H1 (cell line): ENCODE measurements around the gene CACNA1F. TPM values are rescaled to one million over a fixed set of nuclear protein-coding genes. Genes with fewer than 3 reads are reported as not detected.

Experiments used
- CTCF ChIA-PET: fragments of 300-600 bp; sonication (Branson Sonifier 250); formaldehyde crosslinking; loops from one replicate; lab custom pipeline; 2021; ENCODE audit not compliant: partially characterized antibody; lab: Charles Lee
- POLR2A ChIA-PET: fragments of 300-600 bp; sonication (Branson Sonifier 250); formaldehyde crosslinking; loops from one replicate; lab custom pipeline; 2021; ENCODE audit warnings: inconsistent platforms; ENCODE audit not compliant: partially characterized antibody; lab: Charles Lee
- DNase-seq, 2 experiments: peaks; one replicate each; pipeline versions ENCODE4 v3.0.0 to v3.0.0-alpha.2; 2010 to 2022; ENCODE audit warnings: low spot score in 2 of 2, low read depth in 1 of 2, mixed read lengths in 1 of 2
- FAIRE-seq: peaks from 2 replicates; lab custom pipeline; 2011; peaks lifted over from hg19 to GRCh38; lab: Jason Lieb, UNC
- H2AFZ ChIP-seq: 2 replicates; pipeline ENCODE4 v1.8.1; 2012; ENCODE audit warnings: low read length, inconsistent platforms
- H2AK5ac ChIP-seq: 2 replicates; pipeline ENCODE4 v1.6.1; 2013; ENCODE audit warnings: low read depth, low read length
- H2BK120ac ChIP-seq: replicated peaks from 2 replicates; pipeline ENCODE3; 2013; ENCODE audit warnings: low read depth, low read length, inconsistent platforms
- H2BK12ac ChIP-seq: 2 replicates; pipeline ENCODE4 v1.6.1; 2013; ENCODE audit warnings: low read depth, low read length
- H2BK15ac ChIP-seq: 2 replicates; pipeline ENCODE4 v1.6.1; 2013; ENCODE audit warnings: low read length
- H2BK20ac ChIP-seq: 2 replicates; pipeline ENCODE4 v1.6.1; 2013; ENCODE audit warnings: low read length
- H2BK5ac ChIP-seq: 2 replicates; pipeline ENCODE4 v1.6.1; 2013; ENCODE audit warnings: low read depth, low read length
- H3K14ac ChIP-seq: 2 replicates; pipeline ENCODE4 v1.6.1; 2013; ENCODE audit warnings: inconsistent platforms; ENCODE audit not compliant: insufficient read length
- H3K18ac ChIP-seq: 2 replicates; pipeline ENCODE4 v1.6.1; 2013; ENCODE audit warnings: low read length; ENCODE audit errors: extremely low read depth
- H3K23ac ChIP-seq: 2 replicates; pipeline ENCODE4 v1.6.1; 2013; ENCODE audit warnings: inconsistent platforms; ENCODE audit not compliant: insufficient read length
- H3K23me2 ChIP-seq: 2 replicates; pipeline ENCODE4 v1.6.1; 2013; ENCODE audit warnings: low read depth, low read length
- H3K27ac ChIP-seq: 2 replicates; pipeline ENCODE4 v1.6.1; 2011; ENCODE audit warnings: low read depth, low read length, inconsistent platforms
- H3K27me3 ChIP-seq, 4 experiments: replicated peaks in 1 of 4; 1 replicate in 1 of 4; 2 replicates in 3 of 4; pipeline versions ENCODE4 v1.6.1 to v1.8.1; 2011 to 2013; ENCODE audit warnings: low read length in 3 of 4, mild to moderate bottlenecking in 3 of 4, inconsistent platforms in 2 of 4, mixed read lengths in 2 of 4, moderate library complexity in 1 of 4; ENCODE audit not compliant: control insufficient read depth in 3 of 4, insufficient read depth in 3 of 4; ENCODE audit errors: extremely low read depth in 1 of 4
- H3K36me3 ChIP-seq, 4 experiments: 2 replicates each; pipeline versions ENCODE4 v1.6.1 to v1.8.1; 2011 to 2013; ENCODE audit warnings: mild to moderate bottlenecking in 4 of 4, low read length in 3 of 4, moderate library complexity in 2 of 4, control low read depth in 1 of 4, inconsistent platforms in 1 of 4; ENCODE audit not compliant: insufficient read depth in 4 of 4, control insufficient read depth in 2 of 4
- H3K4ac ChIP-seq: replicated peaks from 2 replicates; pipeline ENCODE3; 2013; ENCODE audit warnings: low read length, low read depth, mixed read lengths, inconsistent platforms; ENCODE audit not compliant: insufficient read length
- H3K4me1 ChIP-seq, 4 experiments: replicated peaks in 1 of 4; 1 replicate in 1 of 4; 2 replicates in 3 of 4; pipeline versions ENCODE4 v1.6.1 to v1.8.1; 2011 to 2013; ENCODE audit warnings: low read length in 3 of 4, inconsistent platforms in 2 of 4, mixed read lengths in 1 of 4; ENCODE audit not compliant: insufficient read depth in 4 of 4, control insufficient read depth in 3 of 4
- H3K4me2 ChIP-seq, 2 experiments: 2 replicates each; pipeline versions ENCODE4 v1.6.1 to v1.8.1; 2011 to 2013; ENCODE audit warnings: low read depth in 2 of 2, low read length in 2 of 2, control low read depth in 1 of 2, inconsistent platforms in 1 of 2, mild to moderate bottlenecking in 1 of 2; ENCODE audit not compliant: insufficient read depth in 1 of 2
- H3K4me3 ChIP-seq, 4 experiments: fragments of 200-600, 300-600 bp in 1 of 4; sonication (generic), shearing (Covaris generic), sonication (Bioruptor Twin) in 1 of 4; 2 replicates each; pipeline versions ENCODE4 v1.5.1 to v1.8.1; 2011 to 2016; ENCODE audit warnings: low read length in 4 of 4, low read depth in 3 of 4, control low read depth in 2 of 4, inconsistent platforms in 2 of 4, mild to moderate bottlenecking in 2 of 4, mixed read lengths in 1 of 4, moderate library complexity in 1 of 4; ENCODE audit not compliant: insufficient read depth in 2 of 4; ENCODE audit errors: extremely low read depth in 1 of 4
- H3K56ac ChIP-seq: replicated peaks from 2 replicates; pipeline ENCODE3; 2013; ENCODE audit warnings: low read depth, mild to moderate bottlenecking, mixed read lengths, low read length, inconsistent platforms; ENCODE audit not compliant: insufficient read length
- H3K79me1 ChIP-seq: 2 replicates; pipeline ENCODE4 v1.6.1; 2013; ENCODE audit warnings: low read depth, low read length, control low read depth
- H3K79me2 ChIP-seq, 2 experiments: 2 replicates each; pipeline versions ENCODE4 v1.6.1 to v1.8.1; 2012 to 2013; ENCODE audit warnings: low read length in 2 of 2, mild to moderate bottlenecking in 2 of 2, inconsistent platforms in 1 of 2; ENCODE audit not compliant: insufficient read depth in 2 of 2, control insufficient read depth in 1 of 2
- H3K9ac ChIP-seq, 4 experiments: replicated peaks in 1 of 4; 1 replicate in 1 of 4; 2 replicates in 3 of 4; pipeline versions ENCODE4 v1.6.1 to v1.8.1; 2011 to 2013; ENCODE audit warnings: low read depth in 3 of 4, low read length in 3 of 4, control low read depth in 2 of 4, mild to moderate bottlenecking in 2 of 4, moderate library complexity in 2 of 4, inconsistent platforms in 1 of 4; ENCODE audit errors: extremely low read depth in 1 of 4
- H3K9me3 ChIP-seq, 2 experiments: 2 replicates each; pipeline versions ENCODE4 v1.6.1 to v1.8.1; 2012 to 2013; ENCODE audit warnings: mild to moderate bottlenecking in 2 of 2, moderate library complexity in 2 of 2, control low read depth in 1 of 2, inconsistent platforms in 1 of 2, low read depth in 1 of 2, low read length in 1 of 2, mixed read lengths in 1 of 2; ENCODE audit not compliant: insufficient read depth in 2 of 2
- H4K20me1 ChIP-seq, 2 experiments: replicated peaks in 1 of 2; 2 replicates each; pipeline versions ENCODE3 to v1.8.1; 2011 to 2013; ENCODE audit warnings: inconsistent platforms in 2 of 2, low read length in 2 of 2, mild to moderate bottlenecking in 1 of 2; ENCODE audit not compliant: insufficient read depth in 2 of 2, control insufficient read depth in 1 of 2
- H4K5ac ChIP-seq: 2 replicates; pipeline ENCODE4 v1.6.1; 2013; ENCODE audit warnings: low read length, low read depth, mixed read lengths, inconsistent platforms; ENCODE audit not compliant: insufficient read length
- H4K8ac ChIP-seq: 2 replicates; pipeline ENCODE4 v1.8.0; 2013; ENCODE audit warnings: mild to moderate bottlenecking, moderate library complexity, low read length, inconsistent platforms; ENCODE audit not compliant: insufficient read depth; ENCODE audit errors: extremely low read depth
- H4K91ac ChIP-seq: replicated peaks from 2 replicates; pipeline ENCODE3; 2013; ENCODE audit warnings: low read length, mixed read lengths, inconsistent platforms; ENCODE audit not compliant: insufficient read length
- BCL11A ChIP-seq, 2 experiments: IDR thresholded peaks; one replicate each; pipeline ENCODE4 v1.6.1; 2011; ENCODE audit warnings: low read depth in 2 of 2, low read length in 2 of 2, mild to moderate bottlenecking in 2 of 2
- CBX8 ChIP-seq: fragments of 300-800, 300-1000 bp; sonication (generic); IDR thresholded peaks from 2 replicates; pipeline ENCODE4 v1.7.1; 2016; ENCODE audit warnings: low read depth, low read length, borderline replicate concordance
- CHD2 ChIP-seq: IDR thresholded peaks from 2 replicates; pipeline ENCODE4 v1.6.1; 2012; ENCODE audit warnings: low read length, improper control_type of control experiment
- CTBP2 ChIP-seq: IDR thresholded peaks from 2 replicates; pipeline ENCODE4 v1.7.0; 2011; ENCODE audit warnings: borderline replicate concordance, mild to moderate bottlenecking, moderate library complexity, mixed read lengths, low read length; ENCODE audit not compliant: insufficient read depth, insufficient read length
- MAFK ChIP-seq: IDR thresholded peaks from 2 replicates; pipeline ENCODE4 v1.6.1; 2012; ENCODE audit warnings: low read depth, mild to moderate bottlenecking, improper control_type of control experiment, low read length
- POLR2AphosphoS5 ChIP-seq: IDR thresholded peaks from 2 replicates; pipeline ENCODE4 v1.6.1; 2011; ENCODE audit warnings: low read depth, low read length
- RAD21 ChIP-seq, 2 experiments: IDR thresholded peaks in 1 of 2; conservative IDR thresholded peaks in 1 of 2; 2 replicates each; pipeline ENCODE4 v1.6.1; 2011; ENCODE audit warnings: low read depth in 2 of 2, low read length in 2 of 2, improper control_type of control experiment in 1 of 2, inconsistent platforms in 1 of 2, mild to moderate bottlenecking in 1 of 2, moderate library complexity in 1 of 2
- RBBP5 ChIP-seq: IDR thresholded peaks from 2 replicates; pipeline ENCODE4 v1.7.1; 2012; ENCODE audit warnings: low read depth, mild to moderate bottlenecking, inconsistent platforms, low read length, moderate library complexity, borderline replicate concordance
- RFX5 ChIP-seq: IDR thresholded peaks from 2 replicates; pipeline ENCODE4 v1.6.1; 2011; ENCODE audit warnings: low read depth, low read length, improper control_type of control experiment, borderline replicate concordance
- SAP30 ChIP-seq: fragments of 300-600 bp; sonication (generic); IDR thresholded peaks from 2 replicates; pipeline ENCODE4 v1.7.1; 2012; ENCODE audit warnings: low read length, moderate library complexity, mild to moderate bottlenecking, inconsistent platforms; ENCODE audit not compliant: insufficient read depth, insufficient replicate concordance
- SIRT6 ChIP-seq: IDR thresholded peaks from one replicate; pipeline ENCODE4 v1.7.1; 2012; ENCODE audit warnings: low read length, inconsistent platforms
- SP4 ChIP-seq: IDR thresholded peaks from 2 replicates; pipeline ENCODE4 v1.6.1; 2012; ENCODE audit warnings: low read length, inconsistent platforms
- SRF ChIP-seq: IDR thresholded peaks from 2 replicates; pipeline ENCODE4 v1.6.1; 2011; ENCODE audit warnings: mild to moderate bottlenecking, low read depth, low read length, moderate library complexity
- TBP ChIP-seq: IDR thresholded peaks from 2 replicates; pipeline ENCODE4 v1.6.1; 2011; ENCODE audit warnings: low read depth, low read length, improper control_type of control experiment
- polyA plus RNA-seq, 7 experiments: library from polyadenylated mRNA; depleted of rRNA in 3 of 7; stranded (reverse) in 5 of 7; unstranded in 2 of 7; fragments of >200 nt in 5 of 7; fragments of 200-250 nt in 2 of 7; gene quantifications; 1 replicate in 5 of 7; 2 replicates in 1 of 7; 4 replicates in 1 of 7; pipeline versions ENCODE4 v1.2.1 to v1.2.3, GENCODE V29; 2011 to 2013; ENCODE audit warnings: missing spikeins in 2 of 7, mixed read lengths in 2 of 7
- total RNA-seq: library from RNA; stranded (reverse); fragmentation: NEBNext Ultra II Directional; extraction: Animal tissue kit (Norgen Biotek cat#: 25700); gene quantifications from 2 replicates; pipeline ENCODE4 v1.2.1, GENCODE V29; 2021

Gene CACNA1F
- total and polyA plus RNA-seq, 2 of the 8 experiments (the other 6 are each of a cell fraction or from before 2014, with no cell fraction given): 0.59 to 0.84 TPM

- H3K27ac ChIP-seq: no peak overlapping the region
- no peak overlapping the region for H2AK5ac ChIP-seq
- H4K20me1 ChIP-seq: no peaks in the 10 kb centered on the region
- H2BK15ac ChIP-seq: no peak overlapping the region
- no peak for FAIRE-seq
- no peak overlapping the region for H3K4me3 ChIP-seq
- H4K91ac ChIP-seq: no peak overlapping the region
- H3K56ac ChIP-seq: no peak overlapping the region
- no peaks in the 10 kb centered on the region for H3K79me2 ChIP-seq
- CTCF ChIA-PET: interaction anchor here (0.7 kb wide), 1 partner anchor 587 kb away, joined by 3 read pairs; no protein-coding TSS in a partner anchor
- H3K23ac ChIP-seq: no peak overlapping the region
- H3K36me3 ChIP-seq: no peaks in the 10 kb centered on the region
- H3K9me3 ChIP-seq: no peaks in the 10 kb centered on the region
- H4K5ac ChIP-seq: no peak overlapping the region
- H3K4ac ChIP-seq: no peak overlapping the region
- H4K8ac ChIP-seq: no peak overlapping the region
- DNase-seq: no peak
- no peak overlapping the region for H2BK5ac ChIP-seq
- no peaks in the 10 kb centered on the region for H3K27me3 ChIP-seq
- POLR2A ChIA-PET: no interaction called here
- H2BK120ac ChIP-seq: no peak overlapping the region
- no peak overlapping the region for H3K14ac ChIP-seq
- H3K4me1 ChIP-seq: no peaks in the 10 kb centered on the region
- H2BK12ac ChIP-seq: no peak overlapping the region
- peaks cover 4% of the 10 kb centered on the region; the same call in 1 of the 2 replicates for H3K23me2 ChIP-seq
- no peak overlapping the region for H3K18ac ChIP-seq
- no peak for TF ChIP-seq TBP
- TF ChIP-seq RFX5: no peak
- TF ChIP-seq CTBP2: no peak
- no peak for TF ChIP-seq SIRT6
- TF ChIP-seq POLR2AphosphoS5: no peak
- no peak for TF ChIP-seq SP4
- TF ChIP-seq MAFK: no peak
- TF ChIP-seq BCL11A (IDR thresholded peaks at IDR 0.05; ENCODE audit: low read depth in 2 of 2, low read length in 2 of 2): no peak
- no peak for TF ChIP-seq SAP30
- no peak for TF ChIP-seq CHD2
- TF ChIP-seq RAD21 (IDR thresholded peaks at IDR 0.05 in 1 of 2, conservative IDR thresholded peaks at IDR 0.05 in 1 of 2; ENCODE audit: low read depth in 2 of 2, low read length in 2 of 2): no peak
- no peak for TF ChIP-seq RBBP5
- TF ChIP-seq CBX8: no peak
- TF ChIP-seq SRF: no peak
- H2AFZ ChIP-seq: no peak overlapping the region
- no peak overlapping the region for H2BK20ac ChIP-seq
- no peaks in the 10 kb centered on the region for H3K79me1 ChIP-seq
- no peak overlapping the region for H3K9ac ChIP-seq
- H3K4me2 ChIP-seq: no peak overlapping the region
Measured at GRCh38 chrX:49220100-49220499, 13.0 kb downstream of the CACNA1F start.
